Thymus (tissue), 11 donors: ENCODE measurements around the gene HPCAL4. TPM values are rescaled to one million over a fixed set of nuclear protein-coding genes. Genes with fewer than 3 reads are reported as not detected.

Source experiments
- DNase-seq, 9 donors: peaks; one replicate each; pipeline ENCODE4 v3.0.0-alpha.2; 2013; ENCODE audit warnings: low spot score in 9 of 9, low read depth in 6 of 9, missing footprints in 1 of 9
- H3K27ac ChIP-seq, 2 donors: one replicate each; pipeline ENCODE4 v1.5.1; 2013; ENCODE audit warnings: control low read depth in 1 of 2, low read depth in 1 of 2, low read length in 1 of 2, mild to moderate bottlenecking in 1 of 2, moderate library complexity in 1 of 2
- H3K27me3 ChIP-seq, 2 donors: one replicate each; pipeline ENCODE4 v1.5.1; 2013; ENCODE audit warnings: low read length in 1 of 2; ENCODE audit not compliant: control insufficient read depth in 2 of 2, insufficient read depth in 1 of 2
- H3K36me3 ChIP-seq, 2 donors: one replicate each; pipeline ENCODE4 v1.5.1; 2013; ENCODE audit warnings: low read length in 1 of 2, mild to moderate bottlenecking in 1 of 2, moderate library complexity in 1 of 2; ENCODE audit not compliant: control insufficient read depth in 2 of 2, insufficient read depth in 2 of 2
- H3K4me1 ChIP-seq, 2 donors: one replicate each; pipeline ENCODE4 v1.5.1; 2013; ENCODE audit warnings: low read length in 2 of 2; ENCODE audit not compliant: control insufficient read depth in 2 of 2, insufficient read depth in 2 of 2
- H3K4me3 ChIP-seq, 2 donors: one replicate each; pipeline ENCODE4 v1.5.1; 2013; ENCODE audit warnings: low read length in 2 of 2, control low read depth in 1 of 2, mild to moderate bottlenecking in 1 of 2
- H3K9me3 ChIP-seq, 2 donors: one replicate each; pipeline ENCODE4 v1.5.1; 2013; ENCODE audit warnings: low read length in 1 of 2, mild to moderate bottlenecking in 1 of 2; ENCODE audit not compliant: control insufficient read depth in 2 of 2, insufficient read depth in 1 of 2
- WGBS: extraction: QIAGEN DNeasy Blood & Tissue Kit; methylation state at CpG from one replicate; pipeline ENCODE4 v1.1.7; 2013; 5-methylcytosine and 5-hydroxymethylcytosine counted together
- polyA plus RNA-seq: library from polyadenylated mRNA; stranded (reverse); fragments of 200-250 nt; gene quantifications from one replicate; pipeline ENCODE4 v1.2.3, GENCODE V29; 2013
- total RNA-seq: library from RNA; stranded (reverse); fragments of 120-200 nt; gene quantifications from one replicate; pipeline ENCODE4 v1.2.4, GENCODE V29; 2013
- donor health status: healthy.

The HPCAL4 gene
- total and polyA plus RNA-seq, 2 donors = 0.24 to 0.34 TPM

DNA sequence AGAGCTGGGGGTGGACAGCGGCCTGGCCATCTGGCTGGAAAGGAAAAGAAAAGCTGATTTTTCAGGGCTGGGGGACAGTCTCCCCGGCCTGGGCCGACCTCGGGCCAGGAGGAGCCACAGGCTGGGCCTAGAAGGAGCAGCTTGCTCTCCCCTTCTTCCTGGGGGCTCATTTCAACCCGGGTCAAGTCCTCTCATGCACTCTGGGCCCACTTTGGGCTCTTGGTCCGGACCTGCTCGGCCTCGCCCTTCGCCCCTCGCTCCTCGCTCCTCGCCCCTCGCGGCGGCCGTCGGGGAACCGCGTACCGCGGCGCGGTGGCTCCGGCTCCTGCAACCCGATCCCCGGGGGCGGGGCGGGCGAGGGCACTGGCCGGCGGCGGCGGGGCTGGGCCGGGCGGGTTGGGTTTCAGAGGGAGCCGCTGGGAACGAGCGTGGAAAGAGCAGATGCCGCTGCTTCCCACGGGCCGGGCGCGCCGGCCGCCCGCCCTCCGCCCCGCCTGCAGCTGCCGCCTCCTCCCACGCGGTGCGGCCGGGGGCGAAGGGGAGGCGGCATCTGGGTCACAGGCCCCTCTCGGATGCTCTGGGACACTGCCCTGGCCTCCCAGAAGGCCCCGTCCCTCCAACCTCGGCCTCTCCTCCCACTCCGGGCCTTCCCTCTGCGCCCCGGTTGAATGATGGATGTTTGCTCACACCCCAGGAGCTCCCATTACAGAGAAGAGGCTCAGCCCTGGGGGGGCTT is 58.4 kb downstream of the HPCAL4 start:
- H3K4me3 ChIP-seq = no peak overlapping the region
- 70% methylated on average over 61 of the region's 61 CpGs for WGBS

DNA sequence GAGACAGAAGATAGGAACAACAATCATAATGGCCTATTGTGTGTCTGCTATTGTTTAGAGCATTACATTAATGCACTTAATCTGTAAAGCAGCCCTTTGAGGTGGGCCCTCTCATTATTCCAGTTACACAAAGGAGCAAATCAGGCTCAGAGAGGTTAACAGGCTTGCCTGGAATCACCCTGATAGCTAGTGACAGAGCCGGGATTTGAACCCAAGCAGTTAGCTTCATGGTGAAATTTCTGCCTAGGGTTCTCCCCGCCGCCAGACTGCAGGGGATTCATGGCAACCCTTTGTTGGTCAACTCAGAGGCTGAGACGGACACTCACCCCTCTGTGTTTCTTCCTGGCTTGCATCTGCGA is 58.9 kb downstream of the HPCAL4 start:
- Histone ChIP-seq H3K36me3 (no peaks in the 10 kb centered on the region), H3K4me1 (peaks cover 0 to 3% of the 10 kb centered on the region in 2 donors), H3K27ac (no peak overlapping the region), H3K27me3 (peaks cover 5 to 73% of the 10 kb centered on the region in 2 donors), H3K4me3 (no peak overlapping the region), H3K9me3 (no peaks in the 10 kb centered on the region)
- WGBS = 98% methylated on average over 5 of the region's 5 CpGs
- DNase-seq = no peak

More for the DNA sequence above, 58.4 kb downstream of the HPCAL4 start:
- H3K36me3 ChIP-seq = no peaks in the 10 kb centered on the region
- no peak for DNase-seq
- H3K27me3 ChIP-seq = peaks cover 5 to 77% of the 10 kb centered on the region in 2 donors
- no peaks in the 10 kb centered on the region for H3K9me3 ChIP-seq
- H3K4me1 ChIP-seq = peaks cover 0 to 3% of the 10 kb centered on the region in 2 donors
- H3K27ac ChIP-seq = no peak overlapping the region

DNA sequence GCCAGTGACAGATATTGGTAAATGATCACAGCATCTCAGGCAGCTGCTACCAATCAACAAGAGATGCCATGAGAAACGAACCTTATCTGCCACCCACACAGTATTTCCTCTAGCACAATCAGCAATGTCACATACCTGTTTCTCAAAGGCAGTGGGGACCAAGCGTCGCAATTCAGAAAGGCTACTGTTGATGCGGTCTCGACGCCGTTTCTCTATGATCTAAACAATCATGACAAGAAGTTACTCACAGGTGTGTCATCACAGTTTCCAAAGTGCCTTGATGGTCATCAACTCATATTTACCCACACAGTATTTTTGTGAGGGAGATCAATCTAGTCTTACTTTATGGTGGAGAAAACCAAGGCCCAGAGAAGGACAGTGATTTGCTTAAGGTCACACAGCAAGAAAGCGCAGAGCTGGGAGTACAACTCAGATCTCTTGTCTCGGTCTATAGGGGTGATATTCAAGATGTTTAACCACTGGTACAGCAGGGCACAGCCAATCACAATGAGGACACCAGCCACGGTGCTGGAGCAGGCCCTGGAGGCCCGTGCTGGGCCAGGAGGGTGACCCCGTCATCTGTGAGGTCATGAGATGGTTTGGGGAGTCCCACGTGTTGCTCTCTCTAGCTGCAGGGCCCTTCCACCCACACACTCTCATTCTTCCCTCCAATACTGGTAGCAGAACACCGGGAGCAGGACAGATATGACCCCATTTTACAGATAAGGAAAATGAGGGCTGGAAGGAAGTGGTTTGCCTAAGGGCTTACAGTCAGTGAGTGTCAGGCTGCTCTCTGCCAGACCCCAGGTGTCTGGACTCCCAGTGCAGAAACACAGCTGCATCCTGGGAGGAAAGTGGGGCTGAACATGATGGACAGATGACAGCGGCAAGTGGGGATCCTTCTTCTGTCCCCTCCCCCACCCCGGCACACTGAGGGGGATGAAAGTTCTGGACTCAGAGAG is 59.6 kb downstream of the HPCAL4 start:
- Histone ChIP-seq H3K4me1 (peaks cover 0 to 3% of the 10 kb centered on the region in 2 donors), H3K36me3 (no peaks in the 10 kb centered on the region), H3K9me3 (no peaks in the 10 kb centered on the region), H3K27me3 (peaks cover 5 to 73% of the 10 kb centered on the region in 2 donors), H3K27ac (no peak overlapping the region), H3K4me3 (no peak overlapping the region)
- no peak for DNase-seq
- 89% methylated on average over 16 of the region's 16 CpGs for WGBS

- Histone ChIP-seq H3K9me3 (no peaks in the 10 kb centered on the region), H3K4me3 (no peak overlapping the region), H3K27me3 (peaks cover 5 to 64% of the 10 kb centered on the region in 2 donors), H3K4me1 (peaks cover 0 to 3% of the 10 kb centered on the region in 2 donors), H3K36me3 (no peaks in the 10 kb centered on the region), H3K27ac (no peak overlapping the region)
- 97% methylated on average over 11 of the region's 11 CpGs for WGBS
- no peak for DNase-seq
Observed at GRCh38 chr1:39628807-39629350, 62.4 kb downstream of the HPCAL4 start.

Other genes with a start within 250 kb of the HPCAL4 start
- 2.0 TPM for gene BMP8A, start 199.8 kb downstream of the HPCAL4 start, total RNA-seq
- 0.02 TPM for gene BMP8A, start 199.8 kb downstream of the HPCAL4 start, polyA plus RNA-seq
- 49.2 TPM for gene PABPC4, start 114.6 kb downstream of the HPCAL4 start, total RNA-seq
- gene PABPC4, start 114.6 kb downstream of the HPCAL4 start, polyA plus RNA-seq = 122 TPM
- gene HEYL, start 51.8 kb downstream of the HPCAL4 start, total RNA-seq = 0.42 TPM
- gene HEYL, start 51.8 kb downstream of the HPCAL4 start, polyA plus RNA-seq = 2.6 TPM
- gene NT5C1A, start 19.3 kb downstream of the HPCAL4 start, total RNA-seq = 0.09 TPM
- not detected for gene NT5C1A, start 19.3 kb downstream of the HPCAL4 start, polyA plus RNA-seq
- 45.0 TPM for gene PPIE, start 47.4 kb upstream of the HPCAL4 start, total RNA-seq
- gene PPIE, start 47.4 kb upstream of the HPCAL4 start, polyA plus RNA-seq = 54.2 TPM
- 2.6 TPM for gene OXCT2, start 79.9 kb upstream of the HPCAL4 start, total RNA-seq
- 1.6 TPM for gene OXCT2, start 79.9 kb upstream of the HPCAL4 start, polyA plus RNA-seq
- gene BMP8B, start 97.4 kb upstream of the HPCAL4 start, total RNA-seq = 0.14 TPM
- gene BMP8B, start 97.4 kb upstream of the HPCAL4 start, polyA plus RNA-seq = 0.16 TPM
- gene TRIT1, start 192.1 kb upstream of the HPCAL4 start, total RNA-seq = 22.9 TPM
- gene TRIT1, start 192.1 kb upstream of the HPCAL4 start, polyA plus RNA-seq = 27.2 TPM
- gene MYCL, start 210.5 kb upstream of the HPCAL4 start, total RNA-seq = 12.4 TPM
- 8.9 TPM for gene MYCL, start 210.5 kb upstream of the HPCAL4 start, polyA plus RNA-seq